GM12875 (cell line): ENCODE data around the gene ZNF844.

ENCODE experiments used
- H3K4me3 ChIP-seq: one replicate; pipeline ENCODE4 v1.5.1; 2011; ENCODE audit warnings: low read depth, low read length, control low read depth
- CTCF ChIP-seq: IDR thresholded peaks from 2 replicates; pipeline ENCODE4 v1.5.1; 2011; ENCODE audit warnings: low read depth, mild to moderate bottlenecking, control low read depth, inconsistent platforms, low read length, moderate library complexity, borderline replicate concordance; ENCODE audit not compliant: insufficient read depth

The ZNF844 gene

DNA sequence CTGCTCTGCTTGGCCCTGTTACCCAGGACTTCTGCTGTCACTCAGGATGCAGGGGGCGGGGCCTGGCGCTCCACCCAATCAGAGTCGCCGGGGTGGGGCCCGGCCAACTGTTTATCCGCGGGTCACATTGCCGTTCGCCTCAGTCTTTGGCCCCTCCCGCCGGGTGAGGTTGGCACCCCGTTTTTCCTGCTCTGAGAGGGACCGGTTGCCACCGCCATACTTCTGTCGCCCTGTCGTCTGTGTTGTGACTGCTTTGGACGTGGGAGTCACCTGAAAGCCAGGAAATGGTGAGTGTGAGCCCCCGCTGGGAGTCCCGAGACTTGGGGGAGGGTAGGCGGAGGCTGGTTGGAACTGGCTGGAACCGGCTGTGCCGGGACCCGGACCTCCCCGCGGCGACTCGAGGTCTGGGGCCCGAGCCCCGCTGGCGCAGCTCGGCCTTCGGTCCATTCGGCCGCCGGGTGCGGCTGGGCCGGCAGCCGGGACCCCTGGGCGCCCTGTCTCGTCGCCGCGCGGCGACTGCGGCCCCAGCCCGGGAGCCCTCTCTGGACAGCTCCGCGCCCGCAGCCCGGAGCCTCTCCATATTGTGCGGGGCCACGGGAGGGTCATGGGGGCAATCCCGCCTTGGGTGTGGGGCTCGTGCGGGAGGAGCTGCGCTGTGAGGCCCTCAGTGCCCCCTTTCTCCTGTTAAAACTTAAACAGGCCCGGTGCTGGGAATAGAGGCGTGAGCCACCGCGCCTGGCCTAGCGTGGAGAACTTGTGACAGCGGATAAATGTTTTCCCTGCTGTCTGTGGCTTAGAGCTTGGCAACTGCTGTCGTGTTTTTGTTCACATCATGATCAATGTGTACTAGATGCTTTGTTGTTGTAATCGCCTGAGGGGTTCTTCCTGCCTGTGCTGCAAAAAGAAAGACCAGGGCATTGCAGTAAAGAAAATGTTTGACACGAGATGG is at the start of gene ZNF844:
TSS of gene ZNF844 (plus strand) at position 142 of the 949 bp plus-strand sequence. CDS start at position 285, 143 bp downstream.
- H3K4me3 ChIP-seq: peak within 1 kb of the TSS; percentile 63

GRCh38 chr19:12015015-12015752 is 49.3 kb upstream of the ZNF844 start:
- TF ChIP-seq CTCF: no peak
- H3K4me3 ChIP-seq: no peak overlapping the region

More for the DNA sequence above, at the start of gene ZNF844:
- TF ChIP-seq CTCF: no peak

GRCh38 chr19:12015753-12016116 is 48.8 kb upstream of the ZNF844 start:
- no peak for TF ChIP-seq CTCF
- no peak overlapping the region for H3K4me3 ChIP-seq

DNA sequence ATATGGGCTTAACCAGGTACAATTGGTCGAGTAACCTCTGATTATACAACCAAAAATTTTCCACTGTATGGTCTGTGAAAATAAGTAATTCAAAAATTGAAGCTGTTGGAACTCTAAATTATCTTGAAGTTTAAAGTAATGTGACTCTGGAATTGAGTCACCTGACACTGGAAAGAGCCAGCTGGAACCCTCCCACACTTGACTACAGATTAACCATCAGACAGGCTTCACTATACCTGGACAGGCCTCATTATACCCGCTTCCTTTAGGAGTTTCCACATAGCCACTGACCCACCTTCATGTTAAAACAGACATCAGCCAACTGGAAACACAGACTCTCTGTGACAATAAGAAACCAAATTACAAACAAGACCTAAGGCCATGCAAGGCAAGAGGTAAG is 30.3 kb upstream of the ZNF844 start:
- TF ChIP-seq CTCF: no peak

GRCh38 chr19:12034620-12035019 is 29.9 kb upstream of the ZNF844 start:
- TF ChIP-seq CTCF: no peak
- H3K4me3 ChIP-seq: no peak overlapping the region

More for the DNA sequence above, 30.3 kb upstream of the ZNF844 start:
- H3K4me3 ChIP-seq: no peak overlapping the region

- no peak for TF ChIP-seq CTCF
- H3K4me3 ChIP-seq: peak within 1 kb of the TSS; percentile 62
These were observed 29.0 kb upstream of the ZNF844 start, which contains the start of gene ZNF433 for GRCh38 chr19:12035220-12036172. Gene ZNF433, minus strand, starts transcription at chr19:12035679. Its CDS starts 140 bp downstream, at chr19:12035539.
